Activated T-helper 17 cell treated with anti-CD3 and anti-CD28 coated beads, Interleukin-2, amount 50 U/mL, for 72 hours (primary cell): ENCODE measurements around the gene OGN. TPM values are rescaled to one million over a fixed set of nuclear protein-coding genes. Genes with fewer than 3 reads are reported as not detected.

Source experiments
- ATAC-seq: fragments of 150-1000 bp; cut with Tn5 transposase; replicated peaks from 2 replicates; pipeline ENCODE4 v1.10.0; 2021; ENCODE audit warnings: mild to moderate bottlenecking, moderate library complexity
- H3K27ac Mint-ChIP-seq: one replicate; pipeline ENCODE4 v1.8.0; 2022; ENCODE audit warnings: mixed read lengths
- H3K27me3 Mint-ChIP-seq: one replicate; pipeline ENCODE4 v1.8.0; 2022; ENCODE audit warnings: mixed read lengths
- H3K36me3 Mint-ChIP-seq: one replicate; pipeline ENCODE4 v1.8.0; 2022; ENCODE audit warnings: low read depth, mild to moderate bottlenecking, mixed read lengths
- H3K4me1 Mint-ChIP-seq: one replicate; pipeline ENCODE4 v1.8.0; 2022; ENCODE audit warnings: mixed read lengths
- H3K4me3 Mint-ChIP-seq: one replicate; pipeline ENCODE4 v1.8.0; 2022; ENCODE audit warnings: mild to moderate bottlenecking, mixed read lengths
- H3K9me3 Mint-ChIP-seq: one replicate; pipeline ENCODE4 v1.8.0; 2022; ENCODE audit warnings: mixed read lengths
- total RNA-seq, 2 donors: library from RNA; stranded (reverse); gene quantifications; one replicate each; pipeline ENCODE4 v1.2.3, GENCODE V29; 2022

The OGN gene
- total RNA-seq, 2 donors from 2014 or later = 0.30 TPM; not detected in 1

GRCh38 chr9:92345582-92345981, 58.8 kb downstream of the OGN start:
- no peaks in the 10 kb centered on the region for H3K27me3 Mint-ChIP-seq
- ATAC-seq = no peak
- no peaks in the 10 kb centered on the region for H3K9me3 Mint-ChIP-seq
- H3K4me1 Mint-ChIP-seq = no peaks in the 10 kb centered on the region
- H3K36me3 Mint-ChIP-seq = peaks cover 33% of the 10 kb centered on the region
- no peak overlapping the region for H3K27ac Mint-ChIP-seq
- no peak overlapping the region for H3K4me3 Mint-ChIP-seq

GRCh38 chr9:92342825-92343488, 61.4 kb downstream of the OGN start:
- no peak overlapping the region for H3K27ac Mint-ChIP-seq
- no peak overlapping the region for H3K4me3 Mint-ChIP-seq
- no peaks in the 10 kb centered on the region for H3K9me3 Mint-ChIP-seq
- no peaks in the 10 kb centered on the region for H3K4me1 Mint-ChIP-seq
- no peaks in the 10 kb centered on the region for H3K27me3 Mint-ChIP-seq
- H3K36me3 Mint-ChIP-seq = peaks cover 40% of the 10 kb centered on the region
- no peak for ATAC-seq

- H3K4me3 Mint-ChIP-seq = no peak overlapping the region
- H3K27me3 Mint-ChIP-seq = no peaks in the 10 kb centered on the region
- no peak for ATAC-seq
- no peaks in the 10 kb centered on the region for H3K4me1 Mint-ChIP-seq
- no peak overlapping the region for H3K27ac Mint-ChIP-seq
- H3K36me3 Mint-ChIP-seq = peaks cover 42% of the 10 kb centered on the region
- H3K9me3 Mint-ChIP-seq = no peaks in the 10 kb centered on the region
Measured at GRCh38 chr9:92341578-92341977, 62.8 kb downstream of the OGN start.

- H3K9me3 Mint-ChIP-seq = no peaks in the 10 kb centered on the region
- peaks cover 48% of the 10 kb centered on the region for H3K36me3 Mint-ChIP-seq
- no peaks in the 10 kb centered on the region for H3K4me1 Mint-ChIP-seq
- H3K27me3 Mint-ChIP-seq = no peaks in the 10 kb centered on the region
- H3K27ac Mint-ChIP-seq = no peak overlapping the region
- no peak for ATAC-seq
- no peak overlapping the region for H3K4me3 Mint-ChIP-seq
Measured at GRCh38 chr9:92333282-92333634, 71.1 kb downstream of the OGN start.

Other genes with a start within 250 kb of the OGN start
- gene IARS1, start 110.9 kb downstream of the OGN start, total RNA-seq = 100 to 1,000 TPM; 130 to 206 TPM
- gene NOL8, start 79.2 kb downstream of the OGN start, total RNA-seq = 10 to 100 TPM; 62.3 to 62.7 TPM
- gene CENPP, start 78.6 kb downstream of the OGN start, total RNA-seq = 10 to 100 TPM; 19.3 to 31.5 TPM
- not detected for gene OMD, start 19.9 kb upstream of the OGN start, total RNA-seq
- gene ASPN, start 77.9 kb upstream of the OGN start, total RNA-seq = not detected
- not detected for gene ECM2, start 131.4 kb upstream of the OGN start, total RNA-seq